Cerebellar cortex (tissue), 1 donor: Measurements from ENCODE around the gene FANCD2.
"Not testable (repeated sequence)": the region's sequence is repeated elsewhere in the genome, so short reads cannot be mapped to it uniquely, and the experiment has no call there.

Source experiments
- DNase-seq: peaks from one replicate; pipeline ENCODE4 v3.0.0-alpha.2; 2015; ENCODE audit warnings: low spot score

The FANCD2 gene

DNA sequence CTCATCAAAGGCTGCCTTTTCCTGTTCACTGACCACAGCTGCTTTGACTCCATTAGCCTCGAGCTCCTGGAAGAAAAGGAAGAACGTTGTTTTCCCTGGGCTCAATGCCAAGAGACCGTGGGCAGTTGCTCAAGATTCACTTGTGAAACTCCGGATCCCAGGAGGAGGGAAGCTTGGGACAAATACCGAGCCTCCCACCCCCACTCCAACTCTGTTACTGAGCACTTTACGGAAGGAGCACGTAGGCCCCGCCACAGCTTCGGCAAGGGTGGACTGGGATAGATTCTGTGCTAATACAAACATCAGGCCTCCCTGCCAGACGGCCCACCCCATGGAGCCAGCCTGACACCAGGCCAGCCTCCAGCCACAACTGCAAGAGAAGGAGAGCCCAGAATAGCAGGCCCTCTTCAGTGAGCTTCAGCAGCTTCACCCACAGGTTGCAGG is 10.8 kb upstream of the FANCD2 start:
- DNase-seq = no peak

GRCh38 chr3:10017636-10018292 is 8.5 kb upstream of the FANCD2 start:
- no peak for DNase-seq

DNA sequence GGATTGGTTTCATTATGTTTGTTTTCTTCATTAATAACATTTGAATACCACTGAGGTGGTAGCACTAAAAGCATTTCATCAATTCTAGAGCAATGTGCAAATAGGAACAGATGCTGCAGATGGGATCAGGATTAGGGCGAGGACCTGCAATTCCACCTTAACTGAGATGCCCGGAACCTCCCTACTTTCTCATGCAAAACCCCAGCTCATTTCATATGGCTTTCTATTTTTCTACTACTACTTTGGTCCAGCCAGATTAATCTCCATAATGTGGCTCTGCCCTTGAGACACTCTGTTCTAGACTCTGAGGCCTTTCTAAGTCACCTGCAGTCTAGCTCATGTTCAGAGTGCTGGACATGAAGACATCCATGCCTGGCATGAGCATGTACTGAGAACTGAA is 7.4 kb upstream of the FANCD2 start:
- not testable (repeated sequence) for DNase-seq

DNA sequence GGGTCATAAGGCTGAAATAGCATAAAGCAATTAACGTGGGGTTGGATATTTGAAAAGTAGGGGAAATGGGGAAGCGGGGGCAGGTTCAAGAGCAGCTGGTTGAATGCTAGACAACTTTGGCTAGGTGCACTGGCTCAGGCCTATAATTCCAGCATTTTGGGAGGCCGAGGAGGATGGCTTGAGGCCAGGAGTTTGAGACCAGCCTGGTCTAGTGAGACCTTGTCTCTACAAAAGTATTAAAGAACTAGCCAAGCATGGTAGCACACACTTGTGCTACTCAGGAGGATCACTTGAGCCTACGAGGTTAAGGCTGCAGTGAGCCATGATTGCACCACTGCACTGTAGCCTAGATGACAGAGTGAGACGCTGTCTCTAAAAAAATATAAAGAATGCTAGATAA is 6.9 kb upstream of the FANCD2 start:
- no peak for DNase-seq

GRCh38 chr3:10021856-10022775 is 4.1 kb upstream of the FANCD2 start:
- no peak for DNase-seq

GRCh38 chr3:10023587-10024310 is 2.5 kb upstream of the FANCD2 start:
- DNase-seq = no peak

DNA sequence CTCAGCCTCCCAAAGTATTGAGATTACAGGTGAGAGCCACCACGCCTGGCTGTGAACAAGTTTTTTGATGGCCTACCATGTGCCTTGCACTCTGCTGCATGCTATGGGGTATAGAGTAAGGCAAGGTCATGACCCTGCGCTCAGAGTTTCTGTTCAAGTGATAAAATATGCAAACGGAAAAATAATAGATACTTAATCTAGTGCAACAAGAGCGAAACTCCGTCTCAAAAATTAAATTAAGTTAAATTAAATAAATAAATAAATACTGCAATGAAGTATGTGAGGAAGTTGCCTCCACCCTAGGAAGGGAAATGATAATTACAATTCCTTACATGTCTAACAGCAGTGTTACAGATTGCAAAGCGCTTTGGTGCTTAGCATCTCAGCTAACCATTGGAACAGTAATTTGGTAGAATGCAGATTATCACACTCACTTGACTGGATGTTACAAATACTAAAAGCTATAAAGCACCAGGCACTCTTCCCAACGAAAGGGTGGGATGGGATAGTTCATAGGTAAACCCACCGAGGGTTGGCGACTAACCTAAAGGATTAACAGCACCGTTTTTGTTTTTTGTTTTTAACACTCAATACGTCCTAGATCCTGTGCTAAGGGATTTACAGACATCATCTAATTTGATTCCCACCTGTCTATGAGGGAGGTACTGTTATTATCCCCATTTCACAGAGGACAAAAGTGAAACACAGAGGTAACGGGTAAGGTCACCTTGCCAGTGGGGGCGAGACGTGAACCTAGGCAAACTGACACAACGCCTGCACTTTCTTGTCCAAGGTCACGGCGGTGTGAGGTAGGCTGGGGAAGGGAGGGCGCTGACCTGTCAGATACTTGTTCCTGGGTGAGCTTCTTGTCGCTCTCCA is 793 bp upstream of the FANCD2 start:
- DNase-seq = no peak

- DNase-seq = no peak
These were observed 14.8 kb downstream of the FANCD2 start for GRCh38 chr3:10041034-10041433.

- no peak for DNase-seq
These were observed 21.6 kb downstream of the FANCD2 start for GRCh38 chr3:10047876-10048275.

- DNase-seq = not testable (repeated sequence)
These were observed 26.8 kb downstream of the FANCD2 start for GRCh38 chr3:10053054-10053453.

DNA sequence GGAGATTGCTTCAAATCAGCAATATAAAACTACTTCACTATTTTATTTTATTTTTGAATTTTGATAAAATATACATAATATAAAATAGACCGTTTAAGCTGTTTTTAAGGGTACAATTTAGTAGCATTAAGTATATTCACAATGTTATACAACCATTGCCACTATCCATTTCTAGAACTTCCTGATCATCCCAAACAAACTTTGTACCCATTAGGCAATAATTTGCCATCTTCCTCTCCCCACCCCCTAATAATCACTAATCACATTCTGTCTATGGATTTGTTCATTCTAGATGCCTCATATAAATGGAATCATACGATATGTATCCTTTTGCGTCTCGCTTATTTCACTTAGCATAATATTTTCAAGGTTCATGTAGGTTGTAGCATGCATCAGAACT is 28.9 kb downstream of the FANCD2 start:
- no peak for DNase-seq

- not testable (repeated sequence) for DNase-seq
These were observed 43.8 kb downstream of the FANCD2 start for GRCh38 chr3:10070077-10070476.

GRCh38 chr3:10074666-10075065 is 48.4 kb downstream of the FANCD2 start:
- no peak for DNase-seq

DNA sequence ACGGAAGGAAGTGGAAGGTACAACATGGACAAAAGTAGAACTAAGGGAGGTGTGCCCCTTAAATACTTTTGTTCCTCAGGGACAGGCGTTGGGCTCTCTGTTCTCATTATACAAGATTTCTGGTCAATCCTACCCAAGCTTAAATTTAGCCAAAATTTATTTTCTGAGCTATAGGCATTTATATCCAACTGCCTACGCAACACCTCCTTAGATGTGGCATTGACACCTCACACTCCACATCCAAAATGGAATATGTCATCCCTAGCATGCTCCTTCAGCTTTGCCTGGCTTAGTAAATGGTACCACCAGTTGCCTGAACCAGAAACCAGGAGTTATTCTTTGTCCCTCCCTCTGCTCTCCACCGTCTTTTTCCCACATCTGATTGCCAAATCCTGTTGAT is 55.6 kb downstream of the FANCD2 start:
- no peak for DNase-seq

DNA sequence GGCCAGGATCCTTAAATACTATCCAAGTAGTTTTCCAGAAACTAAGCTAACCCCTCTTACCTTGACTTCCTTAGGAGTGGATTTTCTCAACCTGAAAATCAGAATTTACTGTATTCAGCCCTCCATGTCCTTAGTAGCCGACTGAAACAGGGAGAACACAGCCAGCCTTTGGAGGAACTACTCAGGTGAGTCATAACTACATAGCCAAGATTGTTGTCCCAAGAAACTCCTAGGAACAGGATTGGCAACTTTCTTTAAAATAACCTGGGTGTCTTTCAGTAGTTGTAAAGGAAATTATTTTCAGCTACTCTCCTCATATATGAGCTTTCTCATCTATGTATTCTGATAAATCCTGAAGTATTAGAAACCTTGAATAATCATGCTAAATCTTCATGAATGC is 59.5 kb downstream of the FANCD2 start:
- no peak for DNase-seq

DNA sequence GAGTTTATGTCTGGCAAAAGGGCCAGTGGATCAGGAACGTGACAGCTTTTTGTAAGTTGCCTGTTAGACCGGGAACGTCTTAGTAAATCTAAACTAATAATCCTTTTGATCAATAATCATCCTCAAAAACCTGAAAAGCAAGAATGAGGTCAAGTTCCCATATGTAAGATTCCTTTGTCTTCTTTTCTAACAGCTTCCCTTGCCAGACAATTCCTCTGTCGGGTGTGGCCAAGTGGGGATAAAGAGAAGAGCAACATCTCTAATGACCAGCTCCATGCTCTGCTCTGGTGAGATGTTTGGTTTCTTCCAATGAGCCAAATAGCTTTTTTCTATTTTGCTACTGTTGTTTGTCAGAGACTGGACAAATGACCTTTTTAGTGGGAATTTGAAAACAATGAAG is 62.0 kb downstream of the FANCD2 start:
- no peak for DNase-seq

DNA sequence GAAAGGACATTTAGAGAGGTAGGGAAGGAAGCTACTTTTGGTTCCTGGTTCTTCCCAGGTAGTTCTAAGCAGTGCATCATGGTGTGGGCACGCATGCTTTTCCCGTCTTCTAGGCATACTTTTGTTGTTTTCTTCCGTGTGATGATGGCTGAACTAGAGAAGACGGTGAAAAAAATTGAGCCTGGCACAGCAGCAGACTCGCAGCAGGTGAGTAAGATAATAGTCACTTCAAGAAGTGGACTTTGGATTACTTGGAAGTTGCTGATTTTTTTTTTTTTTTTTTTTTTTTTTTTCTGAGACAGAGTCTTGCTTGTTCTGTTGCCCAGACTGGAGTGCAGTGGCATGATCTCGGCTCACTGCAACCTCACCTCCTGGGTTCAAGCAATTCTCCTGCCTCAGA is 63.9 kb downstream of the FANCD2 start:
- DNase-seq = no peak

DNA sequence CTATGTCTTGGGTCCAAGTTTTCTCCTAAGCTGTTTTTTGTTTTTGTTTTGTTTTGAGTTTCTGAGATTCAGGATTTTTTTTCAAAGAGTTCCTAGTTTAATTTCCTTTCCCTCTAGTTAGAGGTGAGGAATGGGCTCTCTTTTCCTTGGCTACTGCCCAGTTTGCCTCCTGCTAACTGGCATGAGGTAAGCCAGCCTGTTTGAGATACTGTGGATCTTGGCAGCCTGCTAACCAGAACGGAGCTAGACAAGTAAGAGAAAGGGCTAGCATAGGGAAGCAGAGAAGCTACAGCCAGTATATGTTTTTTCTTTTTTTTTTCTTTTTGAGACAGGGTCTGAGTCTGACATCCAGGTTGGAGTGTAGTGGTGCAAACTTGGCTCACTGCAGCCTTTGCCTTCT is 64.5 kb downstream of the FANCD2 start:
- DNase-seq = not testable (repeated sequence)

GRCh38 chr3:10091387-10091786 is 65.2 kb downstream of the FANCD2 start:
- DNase-seq = not testable (repeated sequence)

- no peak for DNase-seq
These were observed 67.4 kb downstream of the FANCD2 start for GRCh38 chr3:10093678-10094077.

- no peak for DNase-seq
These were observed 72.8 kb downstream of the FANCD2 start for GRCh38 chr3:10099041-10099440.

- no peak for DNase-seq
These were observed 80.7 kb downstream of the FANCD2 start for GRCh38 chr3:10106919-10107318.
